Astrocyte of the spinal cord (primary cell): Measurements from ENCODE around the gene DARS2.
"Not testable (repeated sequence)": the region's sequence is repeated elsewhere in the genome, so short reads cannot be mapped to it uniquely, and the experiment has no call there.

ENCODE experiments used
- DNase-seq: peaks from one replicate; pipeline ENCODE4 v3.0.0; 2011; ENCODE audit warnings: low read depth, low spot score
- H3K4me3 ChIP-seq: 2 replicates; pipeline ENCODE4 v1.5.1; 2011; ENCODE audit warnings: low read depth, mild to moderate bottlenecking, low read length, moderate library complexity
- CTCF ChIP-seq: IDR thresholded peaks from 2 replicates; pipeline ENCODE4 v1.5.1; 2012; ENCODE audit warnings: low read depth, mild to moderate bottlenecking, low read length, inconsistent platforms
- in situ Hi-C: cut with HindIII; loops from 2 replicates; pipeline ENCODE4 v1.10.0; 2017; ENCODE audit warnings: low sequenced_read_pairs

DARS2 gene

GRCh38 chr1:173861731-173862145 lies 37.3 kb downstream of the DARS2 start:
- no peak for TF ChIP-seq CTCF
- no peak overlapping the region for H3K4me3 ChIP-seq
- no peak for DNase-seq
- in situ Hi-C loops = no loop called here

GRCh38 chr1:173862146-173862768 lies 37.8 kb downstream of the DARS2 start:
- in situ Hi-C loops, H3K4me3 ChIP-seq, DNase-seq: not testable (repeated sequence)

GRCh38 chr1:173862769-173863223 lies 38.3 kb downstream of the DARS2 start:
- TF ChIP-seq CTCF = no peak
- in situ Hi-C loops = no loop called here
- no peak overlapping the region for H3K4me3 ChIP-seq
- no peak for DNase-seq

- TF ChIP-seq CTCF = no peak
- H3K4me3 ChIP-seq = no peak overlapping the region
- DNase-seq = no peak
- in situ Hi-C loops = no loop called here
Measured at GRCh38 chr1:173863224-173864161, 39.0 kb downstream of the DARS2 start.

GRCh38 chr1:173864179-173864867 lies 39.9 kb downstream of the DARS2 start:
- peak overlapping the region; percentile 91 for H3K4me3 ChIP-seq
- in situ Hi-C loops = no loop called here
- DNase-seq = no peak
- TF ChIP-seq CTCF = no peak

GRCh38 chr1:173865468-173866164 lies 41.1 kb downstream of the DARS2 start:
- no peak for TF ChIP-seq CTCF
- H3K4me3 ChIP-seq = peak overlapping the region; percentile 91
- DNase-seq = no peak
- in situ Hi-C loops = no loop called here
